ENCODE results near the gene HBEGF.

The HBEGF gene

DNA sequence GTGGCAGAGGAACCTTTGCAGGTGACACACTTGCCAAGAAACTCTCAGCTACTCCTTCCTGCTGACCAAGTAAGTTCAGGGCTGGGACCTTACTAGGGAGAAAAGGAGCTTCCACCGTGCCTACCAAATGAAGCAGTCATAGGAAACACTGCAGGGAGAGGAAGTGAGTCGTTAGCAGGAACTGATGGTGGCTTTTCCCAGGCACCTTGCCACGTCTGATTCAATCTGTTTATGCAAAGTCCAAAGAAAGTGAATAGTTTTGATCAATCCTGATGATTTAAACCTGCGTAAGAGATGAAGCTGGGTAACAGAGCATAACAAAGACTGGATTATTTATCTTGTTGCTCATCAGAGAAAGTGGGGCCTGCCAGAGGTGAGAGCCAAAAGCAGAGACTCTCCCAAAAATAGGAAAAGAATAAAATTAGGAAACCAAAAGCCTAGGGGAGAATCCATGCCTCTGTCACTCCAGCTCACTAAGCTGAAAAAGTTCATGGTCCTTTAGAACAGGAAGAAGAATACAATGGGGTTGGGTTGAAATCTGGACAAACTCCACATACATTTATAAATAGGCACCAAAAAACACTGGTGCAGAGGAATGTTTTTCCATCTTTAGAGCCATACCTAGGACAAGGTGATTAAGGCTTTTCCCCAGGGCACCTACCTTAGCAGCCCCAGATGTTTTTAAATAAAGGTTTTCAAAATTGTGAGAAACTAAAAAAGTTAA is 34.2 kb downstream of the HBEGF start:
- TF ChIP-seq, protein P1, sequence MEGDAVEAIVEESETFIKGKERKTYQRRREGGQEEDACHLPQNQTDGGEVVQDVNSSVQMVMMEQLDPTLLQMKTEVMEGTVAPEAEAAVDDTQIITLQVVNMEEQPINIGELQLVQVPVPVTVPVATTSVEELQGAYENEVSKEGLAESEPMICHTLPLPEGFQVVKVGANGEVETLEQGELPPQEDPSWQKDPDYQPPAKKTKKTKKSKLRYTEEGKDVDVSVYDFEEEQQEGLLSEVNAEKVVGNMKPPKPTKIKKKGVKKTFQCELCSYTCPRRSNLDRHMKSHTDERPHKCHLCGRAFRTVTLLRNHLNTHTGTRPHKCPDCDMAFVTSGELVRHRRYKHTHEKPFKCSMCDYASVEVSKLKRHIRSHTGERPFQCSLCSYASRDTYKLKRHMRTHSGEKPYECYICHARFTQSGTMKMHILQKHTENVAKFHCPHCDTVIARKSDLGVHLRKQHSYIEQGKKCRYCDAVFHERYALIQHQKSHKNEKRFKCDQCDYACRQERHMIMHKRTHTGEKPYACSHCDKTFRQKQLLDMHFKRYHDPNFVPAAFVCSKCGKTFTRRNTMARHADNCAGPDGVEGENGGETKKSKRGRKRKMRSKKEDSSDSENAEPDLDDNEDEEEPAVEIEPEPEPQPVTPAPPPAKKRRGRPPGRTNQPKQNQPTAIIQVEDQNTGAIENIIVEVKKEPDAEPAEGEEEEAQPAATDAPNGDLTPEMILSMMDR (conservative IDR thresholded peaks at IDR 0.05), result no peak
- no peak for TF ChIP-seq ZFX (IDR thresholded peaks at IDR 0.05)
- H3K27ac ChIP-seq, result no peak overlapping the region

DNA sequence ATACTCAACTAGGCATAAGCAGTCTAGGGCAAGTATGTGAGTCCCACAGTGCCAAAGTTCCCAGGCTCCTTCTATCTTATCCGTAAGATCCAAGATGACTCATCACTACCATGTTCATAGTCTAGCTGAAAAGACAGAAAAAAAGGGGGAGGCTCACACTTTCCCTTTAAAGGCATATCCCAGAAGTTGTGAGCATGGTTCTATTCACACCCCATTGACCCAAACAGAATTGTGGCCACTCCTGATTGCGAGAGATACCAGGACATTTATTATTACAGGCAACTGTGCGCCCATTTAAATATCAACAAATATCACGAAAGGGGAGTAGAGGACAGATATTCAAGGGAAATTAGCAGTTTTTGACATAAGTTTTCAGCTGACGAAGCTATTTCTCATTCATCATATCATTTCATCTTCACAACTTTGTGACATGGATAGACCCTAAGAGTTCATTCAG is 35.4 kb downstream of the HBEGF start:
- TF ChIP-seq, protein P1 (conservative IDR thresholded peaks at IDR 0.05), result no peak
- TF ChIP-seq ZFX (IDR thresholded peaks at IDR 0.05), result no peak
- no peak overlapping the region for H3K27ac ChIP-seq

DNA sequence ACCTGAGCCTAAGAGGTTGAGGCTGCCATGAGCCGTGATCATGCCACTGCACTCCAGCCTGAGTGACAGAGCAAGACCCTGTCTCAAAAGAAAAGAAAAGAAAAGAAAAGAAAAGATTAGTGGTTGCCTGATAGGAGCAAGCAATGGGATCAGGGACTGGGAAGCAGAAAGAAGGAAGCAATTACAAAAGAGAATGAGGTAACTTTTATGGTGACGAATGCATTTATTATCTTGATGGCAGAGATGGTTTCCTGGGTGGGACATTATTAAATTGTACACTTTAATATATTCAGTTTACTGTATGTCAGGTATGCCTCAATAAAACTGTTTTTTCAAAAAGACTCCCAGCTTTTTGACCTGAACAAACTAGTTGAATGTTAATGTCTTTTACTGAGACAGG is 36.0 kb downstream of the HBEGF start:
- TF ChIP-seq, protein P1 (conservative IDR thresholded peaks at IDR 0.05), result no peak
- TF ChIP-seq ZFX (IDR thresholded peaks at IDR 0.05), result no peak
- H3K27ac ChIP-seq, result no peak overlapping the region

DNA sequence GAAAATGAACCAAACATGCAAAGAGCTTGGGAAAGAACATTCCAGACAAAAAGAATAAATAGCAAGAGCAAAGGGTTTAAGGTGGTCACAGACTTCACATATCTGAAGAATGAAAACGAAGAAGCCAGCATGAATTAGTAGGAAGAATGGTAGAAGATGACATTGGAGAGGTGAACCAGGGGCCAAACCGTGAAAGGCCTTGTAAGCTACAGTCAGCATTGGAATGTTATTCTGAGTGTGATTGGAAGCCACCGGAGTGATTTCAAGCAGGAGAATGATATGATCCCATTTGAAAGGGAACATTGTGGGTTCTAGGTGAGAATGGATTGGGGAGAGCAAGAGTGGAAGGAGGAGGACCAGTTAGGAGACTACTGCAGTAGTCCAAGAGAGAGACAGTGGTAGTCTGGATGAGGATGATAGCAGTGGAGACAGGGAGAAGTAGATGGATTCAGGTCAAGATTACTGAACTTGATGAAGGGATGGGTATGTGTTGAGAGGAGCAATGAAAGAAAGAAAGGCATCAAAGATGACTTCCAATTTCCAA is 36.6 kb downstream of the HBEGF start:
- H3K27ac ChIP-seq, result no peak overlapping the region
- TF ChIP-seq, protein P1 (conservative IDR thresholded peaks at IDR 0.05), result no peak
- no peak for TF ChIP-seq ZFX (IDR thresholded peaks at IDR 0.05)

DNA sequence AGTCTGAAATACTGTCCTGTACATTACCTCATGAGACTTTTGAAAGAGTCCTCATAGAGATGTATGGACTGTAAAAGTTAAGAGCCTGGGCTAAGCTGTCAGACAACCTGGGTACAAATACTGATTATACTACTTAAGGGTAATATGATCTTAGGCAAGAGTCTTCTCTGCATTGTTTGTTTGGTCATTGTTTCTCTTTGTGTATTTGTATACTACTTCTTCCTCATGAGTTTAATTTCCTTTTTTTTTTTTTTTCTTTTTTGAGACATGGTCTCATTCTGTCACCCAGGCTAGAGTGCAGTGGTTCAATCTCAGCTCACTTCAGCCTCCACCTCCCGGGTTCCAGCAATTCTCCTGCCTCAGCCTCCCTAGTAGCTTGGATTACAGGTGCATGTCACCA is 40.9 kb downstream of the HBEGF start:
- TF ChIP-seq, protein P1 (conservative IDR thresholded peaks at IDR 0.05), result no peak
- TF ChIP-seq ZFX (IDR thresholded peaks at IDR 0.05), result no peak

DNA sequence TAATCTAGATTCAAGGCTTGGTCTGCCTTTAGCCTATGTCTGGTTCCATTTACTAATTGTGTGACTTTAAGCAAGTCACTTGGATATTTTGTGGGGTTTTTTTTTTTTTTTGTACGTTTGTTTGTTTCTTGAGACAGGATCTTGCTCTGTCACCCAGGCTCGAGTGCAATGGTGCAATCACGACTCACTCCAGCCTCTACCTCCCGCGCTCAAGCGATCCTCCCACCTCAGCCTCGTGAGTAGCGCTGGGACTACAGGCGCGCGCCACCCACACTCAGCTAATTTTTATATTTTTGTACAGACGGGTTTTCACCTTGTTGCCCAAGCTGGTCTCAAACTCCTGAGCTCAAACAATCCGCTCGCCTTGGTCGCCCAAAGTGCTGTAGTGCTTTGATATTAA is 42.4 kb downstream of the HBEGF start:
- TF ChIP-seq ZFX (IDR thresholded peaks at IDR 0.05), result no peak
- no peak overlapping the region for H3K27ac ChIP-seq

More for the DNA sequence above, 40.9 kb downstream of the HBEGF start:
- no peak overlapping the region for H3K27ac ChIP-seq

DNA sequence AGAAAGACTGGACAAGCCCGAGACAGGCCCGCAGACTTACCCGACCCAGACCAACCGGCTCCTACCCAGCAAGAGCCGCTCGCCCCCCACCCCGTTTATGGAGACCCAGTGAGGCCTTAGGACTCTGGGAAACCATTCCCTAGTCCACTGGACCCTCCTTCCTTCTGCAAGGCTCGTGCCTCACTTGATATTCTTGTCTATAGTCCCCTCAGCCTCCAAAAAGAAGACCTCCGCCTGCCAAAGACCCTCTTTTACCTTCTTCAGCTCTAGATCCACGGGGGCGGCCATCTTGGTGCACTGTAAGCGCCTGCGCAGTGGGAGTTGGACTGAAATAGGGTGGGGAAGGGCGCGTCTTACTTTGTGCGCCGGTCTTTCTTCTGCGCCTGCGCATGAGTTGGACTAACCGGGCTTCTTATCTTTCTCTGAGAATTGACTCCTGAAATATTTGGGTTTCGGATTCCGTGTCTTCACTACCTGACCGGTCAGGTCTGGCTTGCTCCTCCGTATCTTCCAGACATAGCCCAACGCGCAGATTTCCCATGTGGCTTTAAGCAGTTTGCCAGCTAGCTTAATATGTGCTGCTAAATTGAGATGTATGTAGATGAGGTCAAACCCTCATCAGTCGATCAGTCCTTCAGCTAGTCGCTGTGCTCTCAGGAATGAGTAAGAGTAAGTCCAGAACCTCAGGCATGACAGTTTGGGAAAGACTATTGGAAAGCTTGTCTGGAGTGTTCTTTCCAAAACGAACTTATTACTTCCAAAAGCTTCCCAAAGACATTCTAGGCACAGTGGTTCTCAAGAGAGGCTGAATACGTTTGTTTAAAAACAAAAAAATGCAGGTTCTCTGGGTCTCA is 43.4 kb downstream of the HBEGF start, which contains the start of gene PFDN1:
TSS of gene PFDN1 (minus strand) at position 316 of the 854 bp plus-strand sequence. CDS start at position 288, 28 bp downstream.
- H3K27ac ChIP-seq, result peak within 1 kb of the TSS; percentile 67
- TF ChIP-seq, protein P1 (conservative IDR thresholded peaks at IDR 0.05), result no peak
- TF ChIP-seq ZFX (IDR thresholded peaks at IDR 0.05), result no peak

All from C4-2B (cell line).